B cell (primary cell): Measurements from ENCODE around the gene EPDR1.

Experiments used
- EZH2 ChIP-seq: IDR thresholded peaks from 2 replicates; pipeline ENCODE4 v1.6.1; 2012; ENCODE audit warnings: borderline replicate concordance, low read depth, mild to moderate bottlenecking, moderate library complexity, low read length; ENCODE audit not compliant: insufficient read depth, poor library complexity, severe bottlenecking
- TF ChIP-seq, protein P1 (sequence below): fragments of 200-600 bp; IDR thresholded peaks from one replicate; pipeline ENCODE4 v1.8.0; 2022; ENCODE audit warnings: antibody characterized with exemption, mild to moderate bottlenecking

- TF ChIP-seq, protein P1, sequence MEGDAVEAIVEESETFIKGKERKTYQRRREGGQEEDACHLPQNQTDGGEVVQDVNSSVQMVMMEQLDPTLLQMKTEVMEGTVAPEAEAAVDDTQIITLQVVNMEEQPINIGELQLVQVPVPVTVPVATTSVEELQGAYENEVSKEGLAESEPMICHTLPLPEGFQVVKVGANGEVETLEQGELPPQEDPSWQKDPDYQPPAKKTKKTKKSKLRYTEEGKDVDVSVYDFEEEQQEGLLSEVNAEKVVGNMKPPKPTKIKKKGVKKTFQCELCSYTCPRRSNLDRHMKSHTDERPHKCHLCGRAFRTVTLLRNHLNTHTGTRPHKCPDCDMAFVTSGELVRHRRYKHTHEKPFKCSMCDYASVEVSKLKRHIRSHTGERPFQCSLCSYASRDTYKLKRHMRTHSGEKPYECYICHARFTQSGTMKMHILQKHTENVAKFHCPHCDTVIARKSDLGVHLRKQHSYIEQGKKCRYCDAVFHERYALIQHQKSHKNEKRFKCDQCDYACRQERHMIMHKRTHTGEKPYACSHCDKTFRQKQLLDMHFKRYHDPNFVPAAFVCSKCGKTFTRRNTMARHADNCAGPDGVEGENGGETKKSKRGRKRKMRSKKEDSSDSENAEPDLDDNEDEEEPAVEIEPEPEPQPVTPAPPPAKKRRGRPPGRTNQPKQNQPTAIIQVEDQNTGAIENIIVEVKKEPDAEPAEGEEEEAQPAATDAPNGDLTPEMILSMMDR, result no peak
- no peak for TF ChIP-seq EZH2
These were observed 53.5 kb downstream of the EPDR1 start for GRCh38 chr7:37973915-37974314.
